GM18868 (cell line): ENCODE data around the gene ZBTB17.
"Not testable (repeated sequence)": the region's sequence is repeated elsewhere in the genome, so short reads cannot be mapped to it uniquely, and the experiment has no call there.

Experiments
- ATAC-seq: cut with Tn5 transposase; IDR thresholded peaks from one replicate; pipeline ENCODE4 v1.9.1; 2021; ENCODE audit warnings: mild to moderate bottlenecking, moderate library complexity; ENCODE audit not compliant: unreplicated experiment

ZBTB17 gene

GRCh38 chr1:15991427-15992186 is 15.7 kb upstream of the ZBTB17 start:
- ATAC-seq = no peak

- no peak for ATAC-seq
Measured at GRCh38 chr1:15989776-15990175, 13.9 kb upstream of the ZBTB17 start.

GRCh38 chr1:15988856-15989736 is 13.2 kb upstream of the ZBTB17 start:
- ATAC-seq = no peak

- ATAC-seq = no peak
Measured at GRCh38 chr1:15985611-15986297, 9.9 kb upstream of the ZBTB17 start.

- ATAC-seq = no peak
Measured at GRCh38 chr1:15983275-15983674, 7.4 kb upstream of the ZBTB17 start.

- ATAC-seq = no peak
Measured at GRCh38 chr1:15981679-15982078, 5.8 kb upstream of the ZBTB17 start.

- not testable (repeated sequence) for ATAC-seq
Measured at GRCh38 chr1:15977947-15978346, 2.0 kb upstream of the ZBTB17 start.

- peak; percentile 58 for ATAC-seq
Measured at GRCh38 chr1:15975358-15975804, 520 bp downstream of the ZBTB17 start.

- peak; percentile 47 for ATAC-seq
Measured at GRCh38 chr1:15974855-15975254, 1.0 kb downstream of the ZBTB17 start.

- ATAC-seq = no peak
Measured at GRCh38 chr1:15973772-15974171, 2.1 kb downstream of the ZBTB17 start.

- ATAC-seq = no peak
Measured at GRCh38 chr1:15972409-15972808, 3.5 kb downstream of the ZBTB17 start.

GRCh38 chr1:15970911-15971310 is 5.0 kb downstream of the ZBTB17 start:
- ATAC-seq = no peak

GRCh38 chr1:15969321-15969880 is 6.5 kb downstream of the ZBTB17 start:
- no peak for ATAC-seq

- ATAC-seq = no peak
Measured at GRCh38 chr1:15968172-15968571, 7.7 kb downstream of the ZBTB17 start.

GRCh38 chr1:15966956-15967344 is 9.0 kb downstream of the ZBTB17 start:
- ATAC-seq = no peak

GRCh38 chr1:15966081-15966955 is 9.6 kb downstream of the ZBTB17 start:
- peak; percentile 75 for ATAC-seq

- no peak for ATAC-seq
Measured at GRCh38 chr1:15965228-15965767, 10.6 kb downstream of the ZBTB17 start.

GRCh38 chr1:15963968-15964648 is 11.8 kb downstream of the ZBTB17 start:
- peak; percentile 48 for ATAC-seq

- no peak for ATAC-seq
Measured at GRCh38 chr1:15963363-15963967, 12.4 kb downstream of the ZBTB17 start.
